HG02642 (cell line): ENCODE results near the gene OLFM4.

Experiments used
- ATAC-seq: cut with Tn5 transposase; IDR thresholded peaks from one replicate; pipeline ENCODE4 v1.9.1; 2021; ENCODE audit warnings: mild to moderate bottlenecking; ENCODE audit not compliant: unreplicated experiment, poor library complexity

OLFM4 gene, protein sequence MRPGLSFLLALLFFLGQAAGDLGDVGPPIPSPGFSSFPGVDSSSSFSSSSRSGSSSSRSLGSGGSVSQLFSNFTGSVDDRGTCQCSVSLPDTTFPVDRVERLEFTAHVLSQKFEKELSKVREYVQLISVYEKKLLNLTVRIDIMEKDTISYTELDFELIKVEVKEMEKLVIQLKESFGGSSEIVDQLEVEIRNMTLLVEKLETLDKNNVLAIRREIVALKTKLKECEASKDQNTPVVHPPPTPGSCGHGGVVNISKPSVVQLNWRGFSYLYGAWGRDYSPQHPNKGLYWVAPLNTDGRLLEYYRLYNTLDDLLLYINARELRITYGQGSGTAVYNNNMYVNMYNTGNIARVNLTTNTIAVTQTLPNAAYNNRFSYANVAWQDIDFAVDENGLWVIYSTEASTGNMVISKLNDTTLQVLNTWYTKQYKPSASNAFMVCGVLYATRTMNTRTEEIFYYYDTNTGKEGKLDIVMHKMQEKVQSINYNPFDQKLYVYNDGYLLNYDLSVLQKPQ

DNA sequence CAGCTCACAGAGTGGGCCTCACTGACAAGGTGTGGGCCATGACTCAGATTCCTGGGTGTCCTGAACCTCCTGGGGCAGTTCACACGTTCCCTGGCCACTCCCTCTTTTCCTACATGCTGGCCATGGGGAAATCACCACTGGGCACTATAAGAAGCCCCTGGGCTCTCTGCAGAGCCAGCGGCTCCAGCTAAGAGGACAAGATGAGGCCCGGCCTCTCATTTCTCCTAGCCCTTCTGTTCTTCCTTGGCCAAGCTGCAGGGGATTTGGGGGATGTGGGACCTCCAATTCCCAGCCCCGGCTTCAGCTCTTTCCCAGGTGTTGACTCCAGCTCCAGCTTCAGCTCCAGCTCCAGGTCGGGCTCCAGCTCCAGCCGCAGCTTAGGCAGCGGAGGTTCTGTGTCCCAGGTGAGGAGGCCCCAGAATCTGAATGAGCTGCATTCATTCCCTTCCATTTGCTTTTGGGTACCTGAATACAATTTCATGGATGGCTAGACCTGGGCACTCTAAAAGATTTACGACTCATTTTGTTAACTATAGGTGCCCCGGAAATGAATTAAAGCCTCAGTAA lies at the start of gene OLFM4:
TSS of gene OLFM4 (plus strand) at position 177 of the 567 bp plus-strand sequence. CDS start at position 201, 24 bp downstream.
- no peak for ATAC-seq

DNA sequence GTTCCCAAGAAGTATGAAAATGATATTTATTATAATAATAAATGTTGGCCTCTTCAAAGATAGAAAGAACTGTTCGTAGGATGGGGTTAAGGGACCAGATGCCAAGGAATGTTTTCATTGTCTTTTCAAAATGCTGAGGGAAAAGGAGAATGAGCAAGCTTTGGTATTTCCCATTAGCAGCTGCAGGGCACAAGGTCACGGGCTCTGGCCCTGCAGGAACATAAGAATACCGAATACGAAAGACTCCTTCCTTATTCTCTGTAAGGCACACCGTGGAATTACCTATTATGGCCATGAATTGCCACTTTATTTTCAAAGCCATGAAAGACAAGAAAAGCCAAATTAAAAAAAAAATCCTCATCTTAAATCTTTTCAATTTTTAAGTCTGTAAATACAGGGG lies 49.6 kb upstream of the OLFM4 start:
- no peak for ATAC-seq

DNA sequence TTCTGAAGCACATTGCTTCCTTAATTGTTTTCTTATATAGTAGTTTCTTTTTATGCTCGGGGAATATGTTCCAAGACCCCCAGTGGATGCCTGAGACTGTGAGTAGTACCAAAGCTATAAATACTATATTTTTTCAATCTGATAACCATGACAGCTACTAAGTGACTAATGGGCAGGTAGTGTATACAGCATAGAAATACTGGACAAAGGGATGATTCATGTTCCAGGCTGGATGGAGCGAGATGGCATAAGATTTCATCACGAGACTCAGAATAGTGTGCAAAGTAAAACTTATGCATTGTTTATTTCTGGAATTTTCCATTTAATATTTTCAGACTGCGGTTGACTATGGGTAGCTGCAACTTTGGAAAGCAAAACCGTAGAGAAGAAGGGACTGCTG lies 47.9 kb upstream of the OLFM4 start:
- ATAC-seq, result no peak

DNA sequence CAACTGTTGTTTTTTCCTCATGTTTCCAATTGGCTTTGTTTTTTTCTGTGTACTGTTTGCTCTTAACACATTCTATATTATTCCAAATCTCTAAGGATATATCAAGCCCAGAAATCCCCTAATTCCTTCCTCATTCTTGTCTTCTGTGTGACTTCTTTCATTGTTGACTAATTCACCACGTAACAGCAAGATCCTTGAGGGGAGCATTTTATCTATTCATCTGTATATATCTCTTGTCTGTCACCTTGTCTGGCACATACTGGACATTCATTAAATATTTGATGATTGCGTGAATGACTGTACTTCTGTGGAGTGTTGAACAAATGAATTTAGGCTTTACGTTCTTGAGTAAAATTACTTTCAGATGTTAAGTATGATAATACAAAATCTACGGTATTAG lies 44.8 kb upstream of the OLFM4 start:
- no peak for ATAC-seq

DNA sequence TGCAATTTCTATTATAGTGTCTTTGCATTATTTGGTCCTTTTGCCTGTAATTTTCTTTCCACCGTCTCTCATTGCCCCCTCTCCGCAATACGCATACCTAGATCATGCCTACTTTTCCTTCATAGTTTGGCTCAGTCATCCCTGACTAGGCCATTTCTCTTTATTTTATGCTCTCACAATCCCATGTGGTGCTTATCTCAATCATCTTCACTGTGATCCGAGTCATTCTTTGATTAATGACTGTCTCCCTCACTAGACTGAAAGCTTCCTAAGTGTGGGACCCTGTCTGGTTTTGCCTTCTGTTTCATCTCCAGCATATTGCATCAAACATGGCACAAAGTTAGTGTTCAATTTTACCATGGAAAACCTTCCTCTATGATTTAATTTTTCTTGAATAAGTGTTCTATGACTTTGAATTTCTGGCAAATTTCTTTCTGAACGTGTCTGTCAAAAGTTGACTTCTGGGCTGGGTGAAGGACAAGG lies 43.7 kb upstream of the OLFM4 start:
- no peak for ATAC-seq

DNA sequence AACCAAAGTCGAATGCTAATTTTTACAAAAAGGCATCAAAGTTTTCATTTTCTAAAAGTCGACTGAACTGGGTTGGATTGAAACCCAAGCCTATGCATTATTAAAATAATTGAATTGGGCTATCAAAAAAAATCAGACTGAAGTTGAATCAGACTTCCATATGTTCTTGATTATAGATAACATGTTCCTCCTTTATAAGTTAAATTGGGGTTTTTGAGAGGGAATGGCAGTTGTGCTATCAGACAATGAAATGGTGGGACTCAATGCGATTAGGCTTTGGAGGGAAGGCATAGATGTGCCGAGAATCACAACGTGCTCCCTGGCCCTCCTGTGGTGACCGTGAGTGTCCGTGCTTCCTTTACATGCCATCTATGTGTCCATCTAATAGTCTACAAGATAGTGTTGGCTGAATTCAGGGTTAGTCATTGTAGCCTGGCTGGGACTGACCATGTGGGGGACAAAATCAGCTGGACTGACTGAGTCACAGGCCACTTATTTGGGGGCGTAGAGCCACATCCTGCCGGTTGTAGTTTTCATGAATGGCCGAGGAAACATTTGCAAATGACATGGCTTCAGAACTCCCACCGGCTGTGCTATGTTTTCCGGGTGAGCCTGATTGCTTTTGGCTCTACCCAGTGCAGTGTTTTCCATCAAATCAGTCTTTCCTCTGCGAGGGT lies 37.1 kb upstream of the OLFM4 start:
- ATAC-seq, result no peak

DNA sequence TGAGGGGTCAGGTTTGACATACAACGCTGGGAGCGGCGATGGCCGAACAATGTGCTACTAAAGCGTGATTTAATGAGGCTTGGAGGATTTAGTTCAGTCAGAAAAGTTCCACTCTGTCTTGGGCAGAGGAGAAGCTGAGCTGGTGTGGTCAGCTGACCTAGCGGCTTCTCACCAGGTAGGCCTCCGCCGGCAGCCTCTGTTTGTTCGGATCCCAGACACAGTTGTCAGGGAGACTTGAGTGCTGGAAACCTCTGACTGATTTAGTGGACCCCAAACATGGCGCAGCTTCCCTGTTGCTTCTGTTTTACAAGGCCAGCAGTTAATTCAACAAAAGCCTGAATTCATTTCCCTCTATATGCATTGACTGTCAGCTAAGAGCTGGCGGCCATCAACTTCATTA lies 36.5 kb upstream of the OLFM4 start:
- no peak for ATAC-seq

DNA sequence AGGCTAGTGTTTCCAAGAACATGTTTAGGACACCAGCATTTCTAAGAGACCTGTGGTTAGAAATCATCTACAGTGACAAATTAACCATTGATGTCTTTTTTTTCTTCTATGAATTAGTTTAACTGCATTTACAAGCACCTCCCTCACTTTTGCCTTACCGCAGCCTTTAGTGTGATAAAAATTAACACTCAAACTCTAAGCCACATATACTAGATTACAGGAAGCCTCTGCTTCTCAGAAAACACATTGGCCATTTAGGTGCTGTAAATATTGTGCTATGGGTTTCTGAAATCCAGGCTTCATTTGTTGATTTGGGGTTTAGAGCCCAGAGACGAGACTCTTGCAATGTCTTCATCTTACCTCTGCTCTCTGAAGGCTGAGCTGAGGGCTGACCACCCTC lies 34.6 kb upstream of the OLFM4 start:
- ATAC-seq, result no peak

DNA sequence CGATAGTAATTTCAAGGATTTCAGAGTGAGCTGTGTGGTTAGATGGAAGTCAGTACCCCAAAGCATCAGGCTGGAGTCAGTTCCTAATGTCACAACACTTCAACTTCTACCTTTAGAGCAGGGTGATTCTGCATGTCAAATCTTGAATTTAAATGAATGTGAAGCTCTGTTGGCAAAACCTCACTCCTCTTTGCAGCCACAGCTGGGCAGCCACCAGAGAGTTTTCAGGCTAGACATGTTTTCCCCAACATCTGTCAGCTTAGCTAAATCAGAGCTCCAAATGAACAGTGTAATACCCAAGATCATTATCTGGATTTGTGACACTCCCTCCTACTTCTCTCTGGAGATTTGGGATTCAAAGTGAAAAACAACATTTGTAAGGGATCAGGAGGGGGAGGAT lies 33.7 kb upstream of the OLFM4 start:
- ATAC-seq, result no peak

DNA sequence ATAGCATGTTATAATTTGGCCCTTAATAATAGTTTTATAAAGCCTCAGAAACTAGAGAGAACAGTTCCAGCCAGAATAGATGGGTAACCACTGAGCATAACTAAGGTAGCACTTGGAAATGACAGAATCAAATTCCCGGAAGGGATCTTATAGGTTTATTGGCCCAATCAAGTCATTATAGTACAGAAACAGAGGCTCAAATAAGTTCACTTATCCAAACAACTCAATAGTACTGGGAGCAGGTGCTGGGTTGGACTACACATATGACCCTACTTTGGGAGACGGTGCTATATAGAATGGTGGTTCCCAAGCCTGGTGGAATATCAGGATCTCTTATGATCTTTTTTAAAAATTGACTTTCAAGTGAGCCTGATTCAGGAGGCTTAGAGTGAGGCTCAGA lies 32.7 kb upstream of the OLFM4 start:
- ATAC-seq, result no peak

DNA sequence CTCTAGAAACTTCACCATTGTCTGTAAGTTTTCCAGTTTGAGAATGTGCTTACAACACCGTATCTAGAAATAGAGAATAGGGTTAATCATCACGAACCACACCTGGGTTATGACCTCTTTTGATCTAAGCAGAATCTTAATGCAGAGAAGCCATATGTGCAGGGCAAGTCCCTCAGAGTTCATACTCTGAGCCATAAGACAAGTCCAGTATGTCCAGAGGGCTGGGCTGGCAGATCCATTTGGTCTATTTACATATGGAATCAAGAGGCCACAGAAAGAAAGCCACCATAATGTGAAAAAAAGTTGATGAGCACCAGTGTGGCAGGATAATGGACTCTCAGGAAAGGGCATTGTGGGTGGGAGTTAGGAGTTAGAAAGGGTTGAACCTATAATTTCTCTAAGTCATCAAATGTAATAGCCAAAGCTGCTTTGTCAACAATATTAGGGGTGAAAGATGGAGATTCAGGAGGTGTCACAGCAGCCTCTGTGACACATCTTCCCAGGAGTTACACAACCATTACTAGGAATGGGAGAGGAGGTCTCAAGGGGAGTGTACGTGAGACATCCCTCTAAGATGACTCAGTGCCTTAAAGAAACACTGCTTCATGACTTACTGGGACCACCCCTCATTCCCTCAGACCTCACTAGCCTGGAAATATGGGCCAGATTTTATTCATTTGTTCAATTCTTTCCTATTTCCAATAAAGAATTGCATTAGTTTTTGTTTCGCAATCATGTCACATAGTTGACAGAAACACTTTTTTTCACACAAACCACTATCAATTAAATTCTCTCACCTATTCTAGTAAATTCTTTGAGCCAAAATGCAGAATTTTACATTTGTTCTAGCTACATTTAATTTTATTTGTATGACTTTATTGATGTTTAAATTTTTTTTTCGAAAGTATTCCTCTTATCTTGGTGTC lies 30.4 kb upstream of the OLFM4 start:
- no peak for ATAC-seq

DNA sequence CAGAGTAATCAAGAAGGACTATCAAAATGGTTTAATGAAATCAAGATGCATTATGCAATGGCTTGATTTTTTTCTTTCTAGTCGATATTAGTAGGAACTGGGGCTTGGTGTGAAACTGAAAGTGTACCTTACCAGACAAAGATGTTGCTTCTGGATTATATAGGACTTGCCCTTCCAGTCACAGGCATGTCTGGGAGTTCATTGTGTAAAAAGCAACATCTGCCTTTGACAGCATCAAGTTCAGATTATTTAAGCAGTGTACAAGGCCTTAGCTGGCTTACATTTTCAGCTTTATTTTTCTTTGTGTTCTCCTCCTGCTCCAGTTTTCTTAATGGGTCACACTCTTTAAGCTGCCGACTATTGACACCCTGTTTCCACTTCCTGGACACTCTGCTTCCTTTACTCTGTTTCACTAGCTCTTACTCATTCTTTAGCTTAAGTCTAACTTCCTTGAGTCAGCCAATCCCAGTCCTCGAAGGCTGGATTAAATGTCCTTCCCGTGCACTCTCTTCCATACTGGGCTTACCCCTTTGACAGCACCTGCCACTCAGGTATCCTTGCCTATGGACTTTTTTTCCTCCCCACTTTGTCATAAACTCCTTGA lies 29.4 kb upstream of the OLFM4 start:
- no peak for ATAC-seq

DNA sequence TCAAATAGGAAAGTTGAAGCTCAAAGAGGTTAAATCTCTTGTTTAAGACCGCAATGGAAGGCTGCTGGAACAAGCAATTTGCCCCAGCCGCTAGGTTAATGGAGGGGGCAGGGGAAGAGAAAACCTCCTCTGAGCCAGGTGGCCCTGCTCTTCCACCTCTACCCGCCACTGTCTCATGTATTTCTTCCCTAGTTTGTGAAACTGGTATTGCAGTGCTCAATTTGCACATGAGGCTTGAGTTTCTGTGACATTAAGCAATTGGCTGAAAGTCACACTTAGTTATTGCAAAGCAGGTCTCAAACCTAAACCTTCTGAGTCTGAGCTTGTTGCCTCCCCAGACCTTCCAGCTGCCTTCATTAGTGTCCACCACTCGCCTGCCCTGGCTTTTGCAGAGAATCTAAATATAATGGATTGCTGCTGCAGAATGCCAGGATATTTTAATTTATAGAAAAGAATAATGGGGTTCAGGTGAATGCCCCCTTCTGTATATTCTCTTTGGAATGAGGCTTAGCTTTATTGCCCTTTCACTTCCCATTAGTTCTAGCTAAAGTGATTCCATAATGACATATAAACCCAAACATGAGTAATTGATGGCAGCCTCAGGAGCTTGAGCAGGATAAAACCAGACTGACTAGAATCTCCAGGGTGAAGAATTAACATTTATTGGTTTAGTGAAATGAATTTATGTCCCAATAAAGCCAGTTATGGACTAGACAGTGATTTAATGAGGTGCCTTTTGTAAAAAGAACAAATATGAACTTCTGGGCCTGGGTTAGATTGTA lies 27.0 kb upstream of the OLFM4 start:
- ATAC-seq, result no peak

DNA sequence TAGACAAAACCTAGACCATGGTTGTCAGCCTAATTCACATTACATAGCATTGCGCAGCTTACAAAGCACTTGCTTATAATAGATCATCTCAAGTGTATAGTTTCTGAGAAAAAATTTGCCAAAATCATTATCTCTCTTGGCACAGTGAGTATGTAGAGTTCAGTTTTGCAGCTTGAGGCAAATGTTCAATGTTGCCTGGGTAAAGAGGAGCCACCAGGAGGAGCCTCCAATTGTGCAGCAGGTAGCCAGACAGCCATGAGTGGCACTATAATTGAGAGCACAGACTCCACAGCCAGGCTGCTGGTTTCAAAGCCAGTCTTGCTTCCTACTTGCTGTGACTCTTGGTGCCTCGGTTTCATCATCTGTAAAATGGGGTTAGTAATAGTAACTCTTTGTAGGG lies 24.0 kb upstream of the OLFM4 start:
- no peak for ATAC-seq

DNA sequence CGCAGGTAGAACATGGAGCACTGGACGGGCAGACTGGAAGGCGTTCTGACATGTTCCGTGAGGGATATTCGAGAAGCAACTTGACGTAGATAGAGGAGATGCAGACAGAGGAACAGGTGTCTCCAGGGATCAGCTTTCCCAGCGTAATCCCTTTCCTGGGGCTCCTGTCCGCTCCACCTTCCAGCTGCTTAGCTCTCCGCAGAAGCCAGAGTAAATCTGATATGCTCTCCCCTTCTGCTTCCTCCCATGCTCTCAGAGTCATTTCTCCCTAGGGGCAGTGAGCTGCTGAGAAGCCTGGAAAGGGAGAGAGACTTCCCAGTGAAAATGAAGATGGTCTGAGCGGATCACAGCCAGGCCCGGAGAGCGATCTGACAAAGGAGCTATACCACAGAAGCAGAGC lies 23.0 kb upstream of the OLFM4 start:
- ATAC-seq, result no peak

DNA sequence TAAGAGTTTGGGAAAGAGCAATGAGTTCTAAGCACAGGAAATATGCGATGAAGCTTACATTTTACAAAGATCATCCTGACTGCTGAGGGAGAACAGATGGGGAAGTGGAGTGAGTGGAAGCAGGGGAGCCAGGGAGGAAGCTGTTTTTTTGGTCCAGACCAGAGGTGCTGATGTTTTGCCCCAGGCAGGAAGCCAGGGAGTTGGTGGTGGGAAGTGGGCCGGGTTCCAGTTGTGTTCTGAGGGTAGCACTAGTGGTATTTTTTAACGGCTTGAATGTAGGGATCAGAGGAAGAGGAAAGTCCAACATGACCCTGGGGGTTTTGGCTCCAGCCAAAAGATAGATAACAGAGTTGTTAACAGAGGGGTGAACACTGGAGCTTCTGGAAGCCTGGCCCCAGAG lies 20.7 kb upstream of the OLFM4 start:
- no peak for ATAC-seq

DNA sequence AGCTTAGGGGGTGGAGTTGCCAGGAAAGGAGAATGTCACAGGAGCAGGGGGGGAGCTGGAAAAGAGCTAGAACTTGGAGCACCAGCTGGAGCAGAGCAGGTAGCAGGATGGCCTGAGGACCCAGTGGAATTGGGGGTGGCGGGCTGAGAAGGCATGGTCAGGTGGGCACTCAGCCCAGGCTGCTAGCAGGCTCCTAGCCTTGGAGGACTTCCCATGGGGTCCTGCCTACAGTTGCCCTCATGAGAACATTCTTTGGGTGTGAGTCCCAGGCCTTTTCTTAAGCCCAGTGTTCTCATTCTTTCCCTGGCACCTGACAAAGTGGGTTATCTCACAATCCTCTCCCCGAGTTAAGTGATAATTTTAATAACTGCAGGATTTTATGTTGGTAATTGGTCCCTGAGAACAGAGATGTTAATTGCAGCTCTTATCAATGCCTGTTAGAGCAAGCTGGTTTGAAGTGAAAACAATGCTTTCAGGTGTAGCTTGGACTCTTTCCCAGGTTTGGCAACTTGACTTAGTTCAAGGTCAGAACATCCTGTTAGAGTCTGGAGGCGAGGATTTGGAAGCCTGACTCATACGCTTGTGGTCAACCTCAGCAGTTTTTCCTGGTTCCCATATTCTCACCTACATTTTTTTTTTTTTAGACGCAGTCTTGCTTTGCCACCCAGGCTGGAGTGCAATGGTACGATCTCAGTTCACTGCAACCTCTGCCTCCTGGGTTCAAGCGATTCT lies 18.1 kb upstream of the OLFM4 start:
- no peak for ATAC-seq

DNA sequence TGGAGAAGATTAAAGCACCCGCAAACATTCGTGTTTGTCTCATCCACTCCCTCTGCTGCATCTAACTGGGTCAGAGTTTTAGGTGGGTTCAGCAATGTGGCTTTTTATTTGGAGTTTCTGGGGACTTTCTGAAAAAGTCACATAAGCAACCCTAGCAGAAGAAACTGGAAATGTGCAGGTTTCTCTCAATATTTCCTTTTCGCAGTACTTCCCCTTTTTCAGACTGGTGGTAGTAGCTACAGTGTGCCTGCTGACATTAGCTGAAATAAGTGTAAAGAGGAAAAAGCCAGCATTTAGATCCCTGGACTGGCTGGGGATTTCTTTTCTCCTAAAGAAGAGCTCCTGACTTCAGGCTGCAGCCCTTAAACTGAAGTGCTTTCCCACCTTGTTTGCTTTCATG lies 15.9 kb upstream of the OLFM4 start:
- ATAC-seq, result peak; percentile 69
